ENCODE data around the gene TULP4. TPM values are rescaled to one million over a fixed set of nuclear protein-coding genes. Genes with fewer than 3 reads are reported as not detected.

The TULP4 gene
- total RNA-seq (2014; rRNA removed; shearing (Covaris generic)) = 34.9 and 39.7 TPM in 2 replicates
- 2.3 and 4.5 TPM in 2 replicates for polyA plus RNA-seq (2014; cell fraction: nucleus; rRNA removed)

- DNase-seq (ENCODE audit: extremely low read depth, low read depth) = no peak
Observed at GRCh38 chr6:158312165-158312564, at the start of gene TULP4. Gene TULP4, plus strand, starts transcription at chr6:158312465. Its CDS starts 1,552 bp downstream, at chr6:158314017.

GRCh38 chr6:158262755-158263154 lies 49.5 kb upstream of the TULP4 start:
- DNase-seq (ENCODE audit: extremely low read depth, low read depth) = no peak

- no peak for DNase-seq (ENCODE audit: extremely low read depth, low read depth)
Observed at GRCh38 chr6:158264180-158264579, 48.1 kb upstream of the TULP4 start.

GRCh38 chr6:158266131-158266530 lies 46.1 kb upstream of the TULP4 start:
- DNase-seq (ENCODE audit: extremely low read depth, low read depth) = no peak

- no peak for DNase-seq (ENCODE audit: extremely low read depth, low read depth)
Observed at GRCh38 chr6:158268361-158269147, 43.7 kb upstream of the TULP4 start.

GRCh38 chr6:158269657-158270056 lies 42.6 kb upstream of the TULP4 start:
- DNase-seq (ENCODE audit: extremely low read depth, low read depth) = no peak

GRCh38 chr6:158270389-158271127 lies 41.7 kb upstream of the TULP4 start:
- DNase-seq (ENCODE audit: extremely low read depth, low read depth) = no peak

GRCh38 chr6:158272324-158272723 lies 39.9 kb upstream of the TULP4 start:
- DNase-seq (ENCODE audit: extremely low read depth, low read depth) = no peak

- DNase-seq (ENCODE audit: extremely low read depth, low read depth) = no peak
Observed at GRCh38 chr6:158278004-158278403, 34.3 kb upstream of the TULP4 start.

- no peak for DNase-seq (ENCODE audit: extremely low read depth, low read depth)
Observed at GRCh38 chr6:158279615-158280014, 32.6 kb upstream of the TULP4 start.

- no peak for DNase-seq (ENCODE audit: extremely low read depth, low read depth)
Observed at GRCh38 chr6:158283304-158283980, 28.8 kb upstream of the TULP4 start.

- DNase-seq (ENCODE audit: extremely low read depth, low read depth) = no peak
Observed at GRCh38 chr6:158284007-158284875, 28.0 kb upstream of the TULP4 start.

- DNase-seq (ENCODE audit: extremely low read depth, low read depth) = no peak
Observed at GRCh38 chr6:158284876-158285655, 27.2 kb upstream of the TULP4 start.

- no peak for DNase-seq (ENCODE audit: extremely low read depth, low read depth)
Observed at GRCh38 chr6:158285656-158286021, 26.6 kb upstream of the TULP4 start.

- no peak for DNase-seq (ENCODE audit: extremely low read depth, low read depth)
Observed at GRCh38 chr6:158286413-158286812, 25.9 kb upstream of the TULP4 start.

GRCh38 chr6:158287047-158287446 lies 25.2 kb upstream of the TULP4 start:
- DNase-seq (ENCODE audit: extremely low read depth, low read depth) = no peak

- DNase-seq (ENCODE audit: extremely low read depth, low read depth) = no peak
Observed at GRCh38 chr6:158290040-158290439, 22.2 kb upstream of the TULP4 start.

- no peak for DNase-seq (ENCODE audit: extremely low read depth, low read depth)
Observed at GRCh38 chr6:158290659-158291058, 21.6 kb upstream of the TULP4 start.

GRCh38 chr6:158292016-158292415 lies 20.2 kb upstream of the TULP4 start:
- no peak for DNase-seq (ENCODE audit: extremely low read depth, low read depth)

GRCh38 chr6:158293122-158293521 lies 19.1 kb upstream of the TULP4 start:
- no peak for DNase-seq (ENCODE audit: extremely low read depth, low read depth)

Data from NCI-H460 (cell line).